ENCODE measurements around the gene RIMBP2.

The RIMBP2 gene

DNA sequence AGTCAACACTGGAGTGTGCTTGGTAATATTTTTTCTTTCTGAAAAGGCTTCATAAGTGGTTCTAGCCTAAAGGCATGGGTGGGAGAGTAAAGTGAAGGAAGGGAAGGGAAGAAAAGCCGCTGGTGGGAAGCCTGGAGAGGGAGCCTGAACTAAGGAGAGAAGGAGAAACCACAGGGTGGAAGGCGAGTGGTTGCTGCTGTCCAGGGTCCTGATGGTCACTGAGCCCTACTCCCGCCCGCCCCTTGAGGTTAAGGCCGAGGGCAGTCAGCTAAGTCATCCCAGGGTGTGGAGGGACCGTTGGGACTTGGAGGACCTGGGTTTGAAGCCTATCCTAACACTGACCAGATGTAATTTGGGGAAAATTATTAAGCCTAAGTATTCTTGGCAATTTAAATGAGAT, 189.3 kb downstream of the RIMBP2 start:
- no peaks in the 10 kb centered on the region for H3K4me1 Mint-ChIP-seq
- H3K36me3 Mint-ChIP-seq (ENCODE audit: low read depth) = no peaks in the 10 kb centered on the region
- H3K27me3 Mint-ChIP-seq = peaks cover 6% of the 10 kb centered on the region
- no peak overlapping the region for H3K27ac Mint-ChIP-seq
- H3K4me3 Mint-ChIP-seq = no peak overlapping the region
- ATAC-seq = no peak
- H3K9me3 Mint-ChIP-seq = no peaks in the 10 kb centered on the region
- DNase-seq = peak; percentile 2

DNA sequence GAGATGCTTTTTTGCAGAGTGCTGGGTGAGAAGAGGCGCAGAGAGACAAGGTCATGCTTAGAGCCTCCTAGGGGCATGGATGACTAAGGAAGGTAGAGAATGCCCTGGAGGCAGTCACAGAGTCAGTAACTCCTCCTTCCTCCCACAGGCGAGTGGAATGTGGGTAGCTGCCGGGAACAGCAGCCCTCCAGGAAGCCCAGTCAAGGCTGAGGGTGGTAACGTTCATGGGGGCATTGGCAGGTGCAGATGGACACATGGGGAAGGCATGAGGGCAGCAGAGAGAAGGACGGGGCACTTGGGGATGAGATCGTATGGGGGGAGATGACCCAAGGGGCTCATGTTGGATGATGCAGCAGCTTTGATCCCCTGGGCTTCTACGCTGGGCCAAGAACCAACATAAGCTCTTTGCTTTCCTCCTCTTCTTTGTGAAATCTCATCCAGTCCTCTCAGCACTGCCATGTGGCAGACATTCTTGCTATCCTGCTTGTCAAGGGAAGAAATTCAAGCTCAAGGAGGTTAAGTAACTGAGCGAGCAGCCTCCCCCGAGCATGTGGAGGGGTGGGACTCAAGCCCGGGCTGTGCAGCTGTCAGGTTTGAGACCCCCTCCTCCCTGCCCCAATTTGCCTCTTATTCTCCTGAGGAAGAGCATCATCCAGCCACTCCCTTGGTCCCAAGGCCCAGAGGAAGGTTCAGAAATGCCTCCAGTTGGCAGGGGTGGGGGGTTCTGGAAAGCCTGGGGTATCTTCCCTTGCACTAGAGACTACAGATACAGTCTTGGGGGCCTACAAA, 190.5 kb downstream of the RIMBP2 start:
- no peak overlapping the region for H3K4me3 Mint-ChIP-seq
- no peak overlapping the region for H3K27ac Mint-ChIP-seq
- H3K4me1 Mint-ChIP-seq = no peaks in the 10 kb centered on the region
- DNase-seq (no peak), ATAC-seq (no peak)
- H3K9me3 Mint-ChIP-seq = no peaks in the 10 kb centered on the region
- H3K27me3 Mint-ChIP-seq = peaks cover 6% of the 10 kb centered on the region
- H3K36me3 Mint-ChIP-seq (ENCODE audit: low read depth) = no peaks in the 10 kb centered on the region

GRCh38 chr12:130524759-130525158, 191.3 kb downstream of the RIMBP2 start:
- DNase-seq (no peak), ATAC-seq (no peak)
- H3K4me1 Mint-ChIP-seq = no peaks in the 10 kb centered on the region
- H3K9me3 Mint-ChIP-seq = no peaks in the 10 kb centered on the region
- no peak overlapping the region for H3K27ac Mint-ChIP-seq
- no peaks in the 10 kb centered on the region for H3K36me3 Mint-ChIP-seq (ENCODE audit: low read depth)
- no peak overlapping the region for H3K4me3 Mint-ChIP-seq
- H3K27me3 Mint-ChIP-seq = peaks cover 6% of the 10 kb centered on the region

- peaks cover 6% of the 10 kb centered on the region for H3K27me3 Mint-ChIP-seq
These were observed 192.1 kb downstream of the RIMBP2 start for GRCh38 chr12:130523863-130524614.

DNA sequence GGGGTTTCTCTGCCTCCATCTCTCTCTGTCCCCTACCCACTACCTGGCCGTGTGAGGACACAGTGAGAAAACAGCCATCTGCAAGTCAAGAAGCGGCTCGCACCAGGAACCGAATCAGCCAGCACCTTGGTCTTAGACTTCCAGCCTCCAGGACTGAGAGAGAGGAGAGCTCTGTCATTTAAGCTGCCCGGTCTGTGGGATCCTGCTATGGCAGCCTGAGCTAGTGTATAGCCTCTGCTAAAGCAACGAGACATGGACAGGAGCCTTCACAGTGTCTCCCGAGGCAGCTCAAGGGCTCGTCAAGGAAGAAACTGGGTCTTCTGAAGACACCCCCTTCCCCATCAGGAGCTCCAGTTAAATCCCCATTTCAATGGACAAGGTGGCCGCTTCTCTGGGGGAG, 192.9 kb downstream of the RIMBP2 start:
- DNase-seq = no peak
- Mint-ChIP-seq H3K27ac (no peak overlapping the region), H3K4me3 (no peak overlapping the region), H3K27me3 (peaks cover 6% of the 10 kb centered on the region), H3K4me1 (no peaks in the 10 kb centered on the region), H3K36me3 (ENCODE audit: low read depth) (no peaks in the 10 kb centered on the region), H3K9me3 (no peaks in the 10 kb centered on the region)
- ATAC-seq = no peak

More at GRCh38 chr12:130523863-130524614, 192.1 kb downstream of the RIMBP2 start:
- H3K27ac Mint-ChIP-seq = no peak overlapping the region
- H3K9me3 Mint-ChIP-seq = no peaks in the 10 kb centered on the region
- no peak overlapping the region for H3K4me3 Mint-ChIP-seq
- no peaks in the 10 kb centered on the region for H3K4me1 Mint-ChIP-seq
- ATAC-seq (no peak), DNase-seq (no peak)
- H3K36me3 Mint-ChIP-seq (ENCODE audit: low read depth) = no peaks in the 10 kb centered on the region

- DNase-seq (no peak), ATAC-seq (no peak)
- Mint-ChIP-seq H3K4me3 (no peak overlapping the region), H3K36me3 (ENCODE audit: low read depth) (no peaks in the 10 kb centered on the region), H3K9me3 (no peaks in the 10 kb centered on the region), H3K27ac (no peak overlapping the region), H3K4me1 (no peaks in the 10 kb centered on the region), H3K27me3 (peaks cover 5% of the 10 kb centered on the region)
These were observed 193.8 kb downstream of the RIMBP2 start for GRCh38 chr12:130522244-130522834.

- H3K4me1 Mint-ChIP-seq = no peaks in the 10 kb centered on the region
- no peaks in the 10 kb centered on the region for H3K9me3 Mint-ChIP-seq
- peaks cover 5% of the 10 kb centered on the region for H3K27me3 Mint-ChIP-seq
- ATAC-seq = no peak
- H3K36me3 Mint-ChIP-seq (ENCODE audit: low read depth) = no peaks in the 10 kb centered on the region
- H3K27ac Mint-ChIP-seq = no peak overlapping the region
- no peak for DNase-seq
- H3K4me3 Mint-ChIP-seq = no peak overlapping the region
These were observed 194.5 kb downstream of the RIMBP2 start for GRCh38 chr12:130521375-130522124.

DNA sequence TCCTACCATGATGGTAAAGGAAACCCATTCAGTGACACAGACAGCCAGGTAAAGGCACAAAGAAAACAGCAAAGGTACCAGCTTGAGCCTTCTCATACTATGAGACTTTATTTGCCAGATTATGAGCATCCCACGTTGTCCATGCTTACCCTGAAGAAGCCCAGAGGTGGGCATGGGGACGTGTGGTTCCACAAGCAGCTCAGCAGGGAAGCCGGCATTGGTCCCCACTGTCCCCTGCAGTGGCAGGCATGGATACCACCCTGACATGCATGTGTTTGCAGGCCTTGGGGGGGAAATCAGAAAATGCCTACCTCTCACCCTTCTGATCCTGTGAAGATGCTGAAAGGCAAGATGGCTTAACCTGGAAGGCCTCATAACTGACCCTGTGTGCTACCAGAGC, 195.3 kb downstream of the RIMBP2 start:
- H3K4me1 Mint-ChIP-seq = no peaks in the 10 kb centered on the region

DNA sequence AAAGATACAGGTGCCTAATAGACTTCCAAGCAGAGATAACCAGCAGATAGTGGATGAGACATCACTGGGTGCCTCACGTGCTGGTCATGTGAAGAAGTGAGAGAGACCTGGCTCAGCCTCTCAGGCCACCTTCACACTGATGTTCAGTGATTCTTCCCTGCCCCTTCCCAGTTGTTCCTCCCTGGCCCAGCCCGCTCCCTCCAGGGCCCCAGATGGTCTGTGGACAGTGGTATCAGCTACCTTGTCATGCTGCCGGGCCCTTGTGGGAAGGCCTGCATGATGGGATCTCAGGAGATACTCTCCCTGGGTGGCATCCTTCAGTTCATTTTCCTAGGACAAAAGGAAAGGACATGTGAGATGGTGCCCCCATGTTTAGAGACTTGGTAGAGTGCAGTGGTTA, 198.5 kb downstream of the RIMBP2 start:
- no peaks in the 10 kb centered on the region for H3K4me1 Mint-ChIP-seq

More for the DNA sequence above, 195.3 kb downstream of the RIMBP2 start:
- Mint-ChIP-seq H3K36me3 (ENCODE audit: low read depth) (no peaks in the 10 kb centered on the region), H3K27ac (no peak overlapping the region), H3K27me3 (peaks cover 5% of the 10 kb centered on the region), H3K9me3 (no peaks in the 10 kb centered on the region), H3K4me3 (no peak overlapping the region)
- ATAC-seq (no peak), DNase-seq (no peak)

DNA sequence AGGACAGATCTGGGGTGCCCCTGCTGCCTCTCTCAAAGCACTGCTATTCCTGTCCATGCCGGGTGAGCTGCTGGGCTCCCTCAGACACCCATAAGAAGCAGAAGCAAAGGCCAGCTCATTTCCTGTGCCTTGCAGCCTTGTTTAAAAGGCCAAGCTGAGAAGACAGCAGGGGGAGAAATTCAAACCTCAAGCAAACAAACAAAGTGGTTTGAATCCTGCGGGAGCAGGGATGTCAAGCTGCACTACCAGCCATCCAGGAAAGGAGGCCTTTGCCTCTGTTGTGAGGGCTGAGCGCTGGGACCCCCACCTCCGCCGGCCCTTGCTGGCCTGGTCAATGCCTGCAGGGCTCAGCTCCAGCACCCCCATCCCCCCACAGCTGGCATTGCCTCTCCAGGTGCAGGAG, 201.9 kb downstream of the RIMBP2 start:
- no peaks in the 10 kb centered on the region for H3K9me3 Mint-ChIP-seq
- H3K36me3 Mint-ChIP-seq (ENCODE audit: low read depth) = no peaks in the 10 kb centered on the region
- H3K4me3 Mint-ChIP-seq = no peak overlapping the region
- no peak overlapping the region for H3K27ac Mint-ChIP-seq
- H3K27me3 Mint-ChIP-seq = no peaks in the 10 kb centered on the region
- H3K4me1 Mint-ChIP-seq = no peaks in the 10 kb centered on the region
- DNase-seq (no peak), ATAC-seq (no peak)

More for the DNA sequence above, 198.5 kb downstream of the RIMBP2 start:
- Mint-ChIP-seq H3K9me3 (no peaks in the 10 kb centered on the region), H3K27ac (no peak overlapping the region), H3K36me3 (ENCODE audit: low read depth) (no peaks in the 10 kb centered on the region), H3K27me3 (no peaks in the 10 kb centered on the region), H3K4me3 (no peak overlapping the region)
- no peak for DNase-seq
- no peak for ATAC-seq

GRCh38 chr12:130513556-130513955, 202.5 kb downstream of the RIMBP2 start:
- ATAC-seq = no peak
- Mint-ChIP-seq H3K4me3 (no peak overlapping the region), H3K27ac (no peak overlapping the region)

GRCh38 chr12:130511285-130511684, 204.8 kb downstream of the RIMBP2 start:
- no peak for DNase-seq
- Mint-ChIP-seq H3K36me3 (ENCODE audit: low read depth) (no peaks in the 10 kb centered on the region), H3K27me3 (no peaks in the 10 kb centered on the region), H3K27ac (no peak overlapping the region), H3K9me3 (no peaks in the 10 kb centered on the region), H3K4me3 (no peak overlapping the region), H3K4me1 (no peaks in the 10 kb centered on the region)
- no peak for ATAC-seq

More at GRCh38 chr12:130513556-130513955, 202.5 kb downstream of the RIMBP2 start:
- no peaks in the 10 kb centered on the region for H3K9me3 Mint-ChIP-seq
- DNase-seq = no peak
- H3K36me3 Mint-ChIP-seq (ENCODE audit: low read depth) = no peaks in the 10 kb centered on the region
- H3K4me1 Mint-ChIP-seq = no peaks in the 10 kb centered on the region
- no peaks in the 10 kb centered on the region for H3K27me3 Mint-ChIP-seq

DNA sequence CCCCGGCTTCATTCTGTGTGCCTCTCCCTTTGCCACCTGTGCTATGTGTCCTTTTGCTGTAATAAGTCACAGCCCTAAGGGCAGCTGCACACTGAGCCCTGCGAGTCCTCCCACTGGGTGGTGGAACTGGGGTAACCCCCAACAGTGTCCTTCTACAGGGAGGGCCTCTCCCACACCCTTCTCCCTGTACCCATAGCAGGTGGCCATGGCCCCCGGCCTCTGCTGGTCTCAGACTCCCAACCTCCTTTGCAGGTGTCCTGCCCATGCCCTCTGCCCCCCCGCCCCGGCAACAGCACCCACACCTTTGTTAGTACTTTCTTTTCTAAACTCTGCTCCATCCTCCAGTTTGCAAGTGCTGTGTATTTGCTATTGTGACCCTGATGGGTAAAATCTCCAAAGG, 206.6 kb downstream of the RIMBP2 start:
- H3K4me3 Mint-ChIP-seq = no peak overlapping the region
- H3K36me3 Mint-ChIP-seq (ENCODE audit: low read depth) = no peaks in the 10 kb centered on the region
- ATAC-seq = no peak
- no peak for DNase-seq
- no peaks in the 10 kb centered on the region for H3K4me1 Mint-ChIP-seq
- H3K9me3 Mint-ChIP-seq = no peaks in the 10 kb centered on the region
- no peak overlapping the region for H3K27ac Mint-ChIP-seq
- no peaks in the 10 kb centered on the region for H3K27me3 Mint-ChIP-seq

GRCh38 chr12:130508847-130509246, 207.3 kb downstream of the RIMBP2 start:
- Mint-ChIP-seq H3K36me3 (ENCODE audit: low read depth) (no peaks in the 10 kb centered on the region), H3K4me3 (no peak overlapping the region), H3K9me3 (no peaks in the 10 kb centered on the region), H3K4me1 (no peaks in the 10 kb centered on the region), H3K27me3 (no peaks in the 10 kb centered on the region), H3K27ac (no peak overlapping the region)
- no peak for ATAC-seq
- DNase-seq = no peak

Measured in activated naive CD8-positive, alpha-beta T cell treated with anti-CD3 and anti-CD28 coated beads, Interleukin-2, amount 50 U/mL, for 24 hours (primary cell).